GM06990 (cell line): ENCODE measurements around the gene KRTAP9-7.

Source experiments
- DNase-seq: peaks from one replicate; pipeline ENCODE4 v3.0.0-alpha.2; 2011; ENCODE audit not compliant: insufficient read length; ENCODE audit errors: extremely low read depth
- H3K27me3 ChIP-seq: replicated peaks from 2 replicates; pipeline ENCODE4 v1.6.0; 2011; ENCODE audit warnings: low read length; ENCODE audit not compliant: control insufficient read depth, insufficient read depth
- H3K36me3 ChIP-seq: 2 replicates; pipeline ENCODE4 v1.5.1; 2011; ENCODE audit warnings: low read length; ENCODE audit not compliant: control insufficient read depth, insufficient read depth
- H3K4me3 ChIP-seq: replicated peaks from 2 replicates; pipeline ENCODE4 v1.5.1; 2011; ENCODE audit warnings: low read depth, mild to moderate bottlenecking, control low read depth, low read length
- CTCF ChIP-seq: IDR thresholded peaks from 2 replicates; pipeline ENCODE4 v1.5.1; 2011; ENCODE audit warnings: low read length, control low read depth, mild to moderate bottlenecking, inconsistent platforms; ENCODE audit not compliant: insufficient read depth, poor library complexity, severe bottlenecking

Gene KRTAP9-7

GRCh38 chr17:41301204-41301790, 25.8 kb downstream of the KRTAP9-7 start:
- TF ChIP-seq CTCF: no peak
- Histone ChIP-seq H3K4me3 (no peak overlapping the region), H3K36me3 (no peaks in the 10 kb centered on the region), H3K27me3 (no peaks in the 10 kb centered on the region)
- DNase-seq: no peak

- no peak for TF ChIP-seq CTCF
- Histone ChIP-seq H3K36me3 (no peaks in the 10 kb centered on the region), H3K27me3 (no peaks in the 10 kb centered on the region), H3K4me3 (no peak within 1 kb of the TSS)
- DNase-seq: no peak
Measured at GRCh38 chr17:41301916-41302901, 26.7 kb downstream of the KRTAP9-7 start, which contains the start of gene KRTAP29-1. Gene KRTAP29-1, minus strand, starts transcription at chr17:41302851. Its CDS starts 0 bp downstream, at chr17:41302851.

- no peaks in the 10 kb centered on the region for H3K36me3 ChIP-seq
- no peak for DNase-seq
- H3K4me3 ChIP-seq: no peak overlapping the region
- peaks cover under 1% of the 10 kb centered on the region for H3K27me3 ChIP-seq
- TF ChIP-seq CTCF: no peak
Measured at GRCh38 chr17:41302981-41303380, 27.5 kb downstream of the KRTAP9-7 start.

DNA sequence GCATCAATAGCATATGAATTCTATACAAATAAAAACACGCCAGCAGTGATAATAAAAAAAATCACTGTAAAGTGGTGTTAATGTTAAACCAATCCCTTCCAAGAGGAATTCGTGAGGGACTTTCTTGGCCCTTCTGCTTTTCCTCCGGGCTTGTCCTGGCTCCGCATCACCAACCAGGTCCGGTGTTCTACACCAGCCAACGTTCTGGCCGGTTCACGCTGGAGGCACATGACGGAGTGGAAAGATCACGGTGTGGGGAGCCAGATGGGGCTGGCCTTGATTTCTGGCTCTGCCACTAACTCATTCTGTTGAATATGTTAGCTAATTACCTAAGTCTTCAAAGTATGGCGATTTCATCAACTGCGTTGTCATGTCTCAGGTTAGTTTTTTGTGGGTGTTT, 28.6 kb downstream of the KRTAP9-7 start:
- Histone ChIP-seq H3K36me3 (no peaks in the 10 kb centered on the region), H3K27me3 (peaks cover 3% of the 10 kb centered on the region), H3K4me3 (no peak overlapping the region)
- no peak for TF ChIP-seq CTCF
- no peak for DNase-seq

DNA sequence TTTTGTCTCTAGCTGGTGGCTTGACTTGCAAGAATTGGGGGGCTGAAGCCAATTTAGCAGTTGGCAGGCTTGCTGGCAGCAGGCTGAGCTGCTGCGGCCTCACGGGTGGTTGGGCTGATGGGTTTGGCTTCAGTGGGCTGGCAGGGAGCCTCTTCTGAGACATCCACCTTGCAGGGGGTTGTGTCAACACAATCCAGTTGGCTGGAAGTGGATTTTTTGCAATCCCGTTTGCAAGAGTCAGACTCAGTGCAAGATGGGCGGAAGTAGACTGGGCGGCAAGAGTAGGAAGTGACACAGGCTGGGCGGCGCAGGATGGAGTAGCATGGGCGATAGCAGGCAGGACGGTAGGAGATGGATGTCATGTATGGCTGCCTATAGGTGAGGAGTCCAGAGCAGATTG, 32.1 kb downstream of the KRTAP9-7 start:
- Histone ChIP-seq H3K4me3 (no peak overlapping the region), H3K27me3 (peaks cover 3% of the 10 kb centered on the region)
- no peak for DNase-seq

More for the DNA sequence above, 32.1 kb downstream of the KRTAP9-7 start:
- TF ChIP-seq CTCF: no peak
- no peaks in the 10 kb centered on the region for H3K36me3 ChIP-seq
